A549 (cell line): ENCODE data around the gene NANOS3.

Source experiments
- CTCF ChIP-seq: fragments of >200 bp; sonication (Bioruptor Twin); formaldehyde crosslinking; IDR thresholded peaks from 3 replicates; pipeline ENCODE4 v1.5.1; 2016
- REST ChIP-seq: fragments of 200-600 bp; sonication (generic); IDR thresholded peaks from 2 replicates; pipeline ENCODE4 v1.6.1; 2016; ENCODE audit warnings: antibody characterized with exemption, mild to moderate bottlenecking, moderate library complexity

- TF ChIP-seq CTCF = no peak
- TF ChIP-seq REST = no peak
Observed at GRCh38 chr19:13909430-13909829, 32.5 kb downstream of the NANOS3 start.
